Caki2 (cell line): ENCODE data around the gene RUFY2. TPM values are rescaled to one million over a fixed set of nuclear protein-coding genes. Genes with fewer than 3 reads are reported as not detected.
A peak's percentile ranks its signal among the peaks of the same experiment; 100 is the strongest.
"Not testable (repeated sequence)": the region's sequence is repeated elsewhere in the genome, so short reads cannot be mapped to it uniquely, and the experiment has no call there.

Source experiments
- DNase-seq: peaks from one replicate; pipeline ENCODE4 v3.0.0-alpha.2; 2015; ENCODE audit warnings: low read depth
- in situ Hi-C: cut with HindIII; loops from 2 replicates; pipeline ENCODE4 v1.10.0; 2016; ENCODE audit warnings: low sequenced_read_pairs, low pct_unique_long_range_greater_than_20kb, mixed read lengths
- total RNA-seq: library from RNA; depleted of rRNA; stranded (reverse); fragments of >200 nt; shearing (Covaris generic); gene quantifications from 2 replicates; pipeline ENCODE4 v1.2.3, GENCODE V29; 2014; ENCODE audit warnings: low replicate concordance; rRNA removed

Gene RUFY2, protein sequence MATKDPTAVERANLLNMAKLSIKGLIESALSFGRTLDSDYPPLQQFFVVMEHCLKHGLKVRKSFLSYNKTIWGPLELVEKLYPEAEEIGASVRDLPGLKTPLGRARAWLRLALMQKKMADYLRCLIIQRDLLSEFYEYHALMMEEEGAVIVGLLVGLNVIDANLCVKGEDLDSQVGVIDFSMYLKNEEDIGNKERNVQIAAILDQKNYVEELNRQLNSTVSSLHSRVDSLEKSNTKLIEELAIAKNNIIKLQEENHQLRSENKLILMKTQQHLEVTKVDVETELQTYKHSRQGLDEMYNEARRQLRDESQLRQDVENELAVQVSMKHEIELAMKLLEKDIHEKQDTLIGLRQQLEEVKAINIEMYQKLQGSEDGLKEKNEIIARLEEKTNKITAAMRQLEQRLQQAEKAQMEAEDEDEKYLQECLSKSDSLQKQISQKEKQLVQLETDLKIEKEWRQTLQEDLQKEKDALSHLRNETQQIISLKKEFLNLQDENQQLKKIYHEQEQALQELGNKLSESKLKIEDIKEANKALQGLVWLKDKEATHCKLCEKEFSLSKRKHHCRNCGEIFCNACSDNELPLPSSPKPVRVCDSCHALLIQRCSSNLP
- 8.7 and 9.5 TPM in 2 replicates for total RNA-seq

DNA sequence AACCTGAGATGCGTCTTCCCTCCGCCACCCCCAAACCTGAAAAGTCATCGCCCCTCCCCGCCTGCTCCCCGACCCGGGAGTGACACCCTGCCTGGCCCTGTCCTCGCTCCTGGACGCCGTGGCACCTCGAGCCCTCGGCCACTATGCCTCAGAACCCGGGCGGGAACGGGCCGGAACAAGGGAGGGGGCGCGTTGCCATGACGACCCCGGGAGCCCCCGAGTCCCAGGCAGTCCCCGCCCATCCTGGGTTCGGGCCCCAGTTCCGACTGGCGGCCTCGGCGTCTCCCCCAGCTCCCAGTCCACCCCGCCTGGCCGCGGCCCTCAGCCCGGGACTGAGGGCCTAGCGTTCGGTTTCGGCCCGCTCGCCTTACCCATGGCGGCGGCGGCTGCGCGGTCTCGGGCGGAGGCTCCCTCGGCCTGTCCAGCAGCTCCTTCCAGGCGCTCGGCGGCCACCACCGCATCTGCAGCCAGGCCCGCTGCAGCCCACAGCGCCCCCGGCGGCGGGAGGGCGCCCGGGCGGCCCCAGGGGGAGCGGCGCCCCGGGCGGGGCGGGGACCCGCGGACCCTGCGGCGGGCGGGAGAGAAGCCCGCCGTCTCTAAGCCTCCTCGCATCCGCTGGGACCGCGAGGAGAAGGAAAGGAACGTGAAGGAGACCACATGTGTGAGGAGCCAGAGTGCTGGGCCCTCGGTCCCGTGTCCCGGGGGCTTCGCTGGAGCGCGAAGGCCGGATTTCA lies at the start of gene RUFY2:
Gene RUFY2, minus strand, starts transcription at position 463 of the 734 bp plus-strand sequence. Its CDS starts 88 bp downstream, at position 375.
- peak; percentile 77 for DNase-seq
- in situ Hi-C loops, result no loop called here

DNA sequence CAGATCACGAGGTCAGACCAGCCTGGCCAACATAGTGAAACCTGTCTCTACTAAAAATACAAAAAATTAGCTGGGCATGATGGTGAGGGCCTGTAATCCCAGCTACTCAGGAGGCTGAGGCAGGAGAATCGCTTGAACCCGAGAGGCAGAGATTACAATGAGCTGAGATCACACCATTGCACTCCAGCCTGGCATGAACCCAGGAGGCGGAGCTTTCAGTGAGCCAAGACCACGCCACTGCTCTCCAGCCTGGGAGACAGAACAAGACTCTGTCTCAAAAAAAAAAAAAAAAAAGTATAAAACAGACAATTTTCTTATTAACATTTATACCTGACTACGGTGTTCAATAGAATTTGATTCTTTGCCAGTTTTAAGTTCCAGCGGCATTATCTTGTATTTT lies 42.6 kb upstream of the RUFY2 start:
- peak; percentile 18 for DNase-seq
- in situ Hi-C loops, result not testable (repeated sequence)

DNA sequence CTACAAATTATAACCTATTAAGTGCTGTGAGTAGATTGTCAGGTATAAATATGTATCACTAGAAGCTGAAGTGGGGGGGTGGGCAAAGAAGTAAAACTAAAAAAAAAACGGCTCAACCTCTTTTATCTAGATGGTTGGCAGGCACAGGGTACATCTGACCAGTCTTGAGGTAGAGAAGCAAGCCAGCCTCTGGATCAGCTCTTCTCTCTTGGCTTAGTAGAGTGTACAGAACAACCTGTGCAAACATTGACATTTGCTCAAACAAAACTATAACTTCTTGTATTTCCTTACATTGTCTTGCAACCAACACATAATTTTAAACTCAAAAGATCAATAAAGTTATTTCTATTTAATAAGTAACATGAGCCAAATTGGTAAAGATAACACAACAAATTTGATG lies 39.1 kb upstream of the RUFY2 start:
- no peak for DNase-seq
- in situ Hi-C loops, result no loop called here

DNA sequence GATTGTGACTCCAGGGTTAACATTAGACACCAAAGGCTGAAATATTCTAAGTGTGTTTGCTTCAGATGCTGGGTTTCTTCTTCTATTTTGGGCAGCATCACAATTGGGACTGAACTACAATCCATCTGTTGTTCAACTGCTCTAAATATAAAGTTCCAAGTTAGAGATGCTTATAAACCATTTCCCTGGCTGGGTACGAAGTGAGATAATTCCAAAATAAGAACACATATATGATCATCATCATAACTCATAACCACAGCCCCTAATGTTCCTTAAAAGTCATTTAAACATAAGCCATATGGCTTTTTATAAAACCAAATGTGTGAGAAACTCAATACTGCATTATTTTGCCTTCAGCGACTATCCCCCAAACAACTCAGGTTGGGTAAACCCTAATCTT lies 35.9 kb upstream of the RUFY2 start:
- DNase-seq, result no peak
- in situ Hi-C loops, result no loop called here

DNA sequence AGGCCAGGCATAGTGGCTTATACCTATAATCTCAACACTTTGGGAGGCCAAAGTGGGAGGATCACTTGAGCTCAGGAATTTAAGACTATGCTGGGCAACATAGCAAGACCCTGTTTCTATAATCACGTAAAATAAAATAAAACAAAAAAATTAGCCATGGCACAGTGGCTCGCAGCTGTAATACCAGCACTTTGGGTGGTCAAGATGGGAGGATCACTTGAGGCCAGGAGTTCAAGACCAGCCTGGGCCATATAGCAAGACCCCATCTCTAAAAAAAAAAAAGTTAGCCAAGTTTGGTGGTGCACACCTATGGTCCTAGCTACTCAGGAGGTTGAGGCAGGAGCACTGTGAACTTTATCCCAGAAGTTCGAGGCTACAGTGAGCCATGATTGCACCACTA lies 33.8 kb upstream of the RUFY2 start:
- in situ Hi-C loops, result no loop called here
- no peak for DNase-seq

DNA sequence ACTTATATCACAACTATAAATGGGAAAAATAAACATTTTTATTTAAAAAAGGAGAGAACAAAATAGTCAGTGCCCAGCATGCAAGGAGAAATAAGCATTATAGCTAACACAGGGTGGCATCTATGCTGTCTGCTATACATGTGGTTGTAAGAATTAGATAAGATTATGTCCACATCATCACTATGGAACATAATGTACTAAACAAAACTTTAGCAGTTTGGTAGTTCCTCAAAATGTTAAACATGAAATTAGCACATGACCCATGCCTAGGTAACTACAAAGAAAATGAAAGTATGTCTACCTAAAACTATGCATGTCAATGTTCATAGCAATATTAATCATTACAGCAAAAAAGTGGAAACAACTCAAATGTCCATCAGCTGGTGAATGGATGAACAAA lies 28.7 kb upstream of the RUFY2 start:
- no peak for DNase-seq
- in situ Hi-C loops, result no loop called here

DNA sequence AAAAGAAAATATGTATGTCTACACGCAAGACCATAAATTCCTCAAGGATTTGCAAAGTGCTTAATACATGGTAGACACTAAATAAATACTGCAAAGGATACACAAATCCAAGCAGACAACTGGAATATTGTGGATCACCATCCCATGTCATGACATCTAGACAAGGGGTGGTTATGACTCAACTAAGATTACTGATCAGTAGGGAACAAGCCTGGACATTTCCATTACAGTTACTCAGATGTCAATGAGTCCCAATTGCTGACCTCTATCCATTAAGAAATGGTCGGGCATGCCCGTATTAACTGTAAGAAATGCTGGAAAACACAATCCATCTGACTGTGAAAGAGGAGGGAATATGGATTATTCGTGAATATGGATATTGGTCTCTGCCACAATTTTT lies 27.6 kb upstream of the RUFY2 start:
- in situ Hi-C loops, result no loop called here
- DNase-seq, result no peak

DNA sequence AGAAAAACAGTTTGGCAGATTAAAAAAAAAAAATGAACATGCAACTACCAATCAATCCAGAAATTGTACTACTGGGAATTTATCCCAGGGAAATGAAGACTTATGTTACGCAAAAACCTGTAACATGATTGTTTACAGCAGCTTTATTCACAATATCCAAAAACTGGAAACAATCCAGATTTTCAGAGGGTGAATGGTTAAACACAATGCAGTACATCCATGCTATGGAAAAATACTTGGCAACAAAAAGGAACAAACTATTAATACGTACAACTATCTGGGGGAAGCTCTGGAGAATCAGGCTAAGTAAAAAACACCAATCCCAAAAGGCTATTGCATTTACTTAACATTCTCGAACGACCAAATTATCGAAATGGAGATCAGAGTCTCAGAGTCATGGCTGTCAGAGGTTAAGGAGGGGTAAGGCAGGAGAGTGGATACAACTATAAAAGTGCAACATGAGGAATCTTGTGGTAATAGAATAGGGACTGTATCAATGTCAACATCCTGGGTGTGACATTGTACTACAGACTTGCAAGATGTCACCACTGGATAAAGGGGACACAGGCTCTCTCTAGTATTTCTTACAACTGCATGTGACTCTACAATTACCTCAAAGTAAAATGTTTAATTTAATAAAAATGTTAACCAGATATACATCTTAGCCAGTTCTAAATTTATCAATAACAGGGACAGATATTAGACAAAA lies 21.5 kb upstream of the RUFY2 start:
- DNase-seq, result no peak
- in situ Hi-C loops, result no loop called here

DNA sequence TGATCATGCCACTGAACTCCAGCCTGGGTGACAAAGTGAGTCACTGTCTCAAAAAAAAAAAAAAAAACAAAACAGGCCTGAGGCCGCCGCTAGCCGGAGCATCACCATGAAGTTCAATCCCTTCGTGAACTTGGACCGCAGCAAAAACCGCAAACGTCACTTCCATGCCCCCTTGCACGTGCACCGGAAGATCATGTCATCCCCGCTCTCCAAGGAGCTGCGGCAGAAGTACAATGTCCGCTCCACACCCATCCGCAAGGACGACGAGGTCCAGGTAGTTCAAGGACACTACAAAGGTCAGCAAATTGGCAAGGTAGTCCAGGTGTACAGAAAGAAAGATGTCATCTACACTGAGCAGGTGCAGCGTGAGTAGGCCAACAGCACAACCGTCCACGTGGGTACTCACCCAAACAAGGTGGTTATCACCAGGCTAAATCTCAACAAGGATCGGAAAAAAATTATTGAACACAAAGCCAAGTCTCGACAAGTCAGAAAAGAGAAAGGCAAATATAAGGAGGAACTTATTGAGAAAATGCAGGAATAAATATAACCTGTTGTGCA lies 17.5 kb upstream of the RUFY2 start:
- DNase-seq, result no peak
- in situ Hi-C loops, result no loop called here

DNA sequence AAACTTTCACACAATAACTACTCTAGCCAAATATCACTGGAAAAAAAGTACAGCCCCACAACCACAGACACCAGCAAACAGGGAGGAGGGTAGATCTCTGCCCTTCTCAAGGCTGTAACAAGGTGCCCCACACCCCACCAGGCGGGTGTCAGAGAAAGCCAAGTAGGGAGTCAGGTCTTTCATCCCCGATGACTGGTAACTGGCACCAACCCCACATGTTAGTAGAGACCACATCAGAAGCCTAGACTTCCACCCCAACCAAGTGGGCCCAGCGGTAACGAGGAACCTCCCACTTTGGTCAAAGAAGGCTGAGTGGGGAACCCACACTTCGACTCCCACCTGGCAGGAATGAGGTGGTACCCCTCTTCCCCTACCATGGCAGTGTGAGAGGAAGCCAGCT lies 16.4 kb upstream of the RUFY2 start:
- in situ Hi-C loops, result no loop called here
- DNase-seq, result no peak

DNA sequence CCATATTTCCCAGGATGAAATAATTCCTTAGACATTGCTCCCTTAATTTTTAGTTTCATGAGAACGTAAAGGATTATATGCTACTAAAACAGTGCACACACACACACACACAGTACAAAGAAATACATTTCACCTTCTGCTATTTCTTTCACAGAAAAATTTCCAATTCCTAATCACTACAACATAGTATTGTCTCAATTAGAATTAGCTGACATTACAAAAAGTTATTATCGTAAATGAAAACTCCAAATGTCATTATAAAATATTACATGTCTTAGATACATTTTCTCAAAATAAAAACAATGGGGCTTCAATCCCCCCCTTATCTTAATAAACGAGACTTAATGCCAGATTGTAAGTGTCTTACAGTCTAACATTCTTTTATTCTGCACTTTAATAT lies 12.3 kb upstream of the RUFY2 start:
- in situ Hi-C loops, result no loop called here
- no peak for DNase-seq

DNA sequence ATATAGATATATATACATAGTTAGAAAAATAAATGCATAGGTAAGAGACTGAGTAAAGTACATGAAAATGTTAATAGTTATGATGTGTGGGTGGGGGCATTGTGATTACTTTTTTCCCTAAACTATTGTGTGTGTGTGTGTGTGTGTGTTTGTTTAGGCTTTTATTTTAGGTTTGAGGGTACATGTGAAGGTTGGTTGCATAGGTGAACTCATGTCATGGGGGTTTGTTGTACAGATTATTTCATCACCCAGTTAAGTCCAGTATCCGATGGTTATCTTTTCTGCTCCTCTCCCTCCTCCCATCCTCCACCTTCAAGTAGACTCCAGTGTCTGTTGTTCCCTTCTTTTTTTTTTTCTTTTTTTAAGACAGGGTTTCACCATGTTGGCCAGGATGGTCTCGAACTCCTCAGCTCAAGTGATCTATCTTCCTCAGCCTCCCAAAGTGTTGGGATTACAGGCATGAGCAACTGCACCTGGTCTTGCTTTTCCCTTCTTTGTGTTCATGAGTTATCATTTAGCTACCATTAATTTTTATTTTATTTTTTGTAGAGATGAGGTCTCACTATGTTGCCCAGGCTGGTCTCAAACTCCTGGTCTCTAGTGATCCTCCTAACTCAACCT lies 1.9 kb upstream of the RUFY2 start:
- in situ Hi-C loops, result no loop called here
- DNase-seq, result no peak

DNA sequence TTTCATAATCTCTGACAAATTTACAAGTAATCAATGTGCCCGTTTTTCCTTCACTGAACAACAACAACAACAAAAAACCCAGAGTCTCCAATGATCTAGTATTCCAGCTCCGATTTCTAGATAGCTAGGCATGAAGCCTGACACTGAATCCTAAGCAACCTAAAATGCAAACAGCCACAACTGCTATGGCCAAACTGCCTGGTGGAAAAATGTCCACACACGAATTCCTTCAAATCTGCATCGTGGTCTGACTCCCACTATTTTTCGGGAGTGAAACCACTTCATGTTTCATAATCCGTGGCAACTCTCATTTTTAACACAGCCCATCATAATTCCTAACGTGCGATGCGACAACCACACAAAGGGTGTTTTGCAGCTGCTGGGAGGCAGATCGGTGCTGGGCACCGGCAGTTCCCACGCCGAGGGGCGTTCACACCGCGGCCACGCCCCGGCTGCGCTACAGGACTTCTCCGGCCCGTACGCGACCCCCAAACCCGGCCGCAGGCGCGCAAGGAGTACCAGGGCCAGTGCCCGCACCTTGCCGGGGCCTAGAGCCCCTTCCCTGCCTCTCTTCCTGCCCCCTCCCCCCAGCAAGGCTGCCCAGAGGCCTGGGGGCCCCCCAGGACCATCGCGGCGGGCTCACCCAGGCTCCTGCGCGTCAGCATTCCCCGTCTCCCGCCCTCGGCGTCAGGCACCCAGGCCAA lies 814 bp downstream of the RUFY2 start:
- in situ Hi-C loops, result no loop called here
- peak; percentile 54 for DNase-seq

DNA sequence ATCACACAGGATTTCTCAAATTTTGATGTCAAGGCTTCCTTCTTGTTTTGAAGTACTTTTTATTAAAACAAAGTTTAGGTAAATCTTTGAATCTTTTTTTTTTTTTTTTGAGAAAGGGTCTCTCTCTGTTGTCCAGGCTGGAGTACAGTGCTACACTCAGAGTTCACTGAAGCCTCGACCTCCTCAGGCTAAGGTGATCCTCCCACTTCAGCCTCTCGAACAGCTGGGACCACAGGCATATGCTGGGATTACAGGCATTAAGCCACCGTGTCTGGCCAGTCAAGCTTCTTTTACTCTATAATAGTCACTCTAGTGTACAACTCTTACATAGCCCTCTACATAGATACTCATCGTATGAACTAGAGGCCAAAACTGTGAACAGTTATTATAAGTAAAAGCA lies 3.4 kb downstream of the RUFY2 start:
- no peak for DNase-seq
- in situ Hi-C loops, result no loop called here

DNA sequence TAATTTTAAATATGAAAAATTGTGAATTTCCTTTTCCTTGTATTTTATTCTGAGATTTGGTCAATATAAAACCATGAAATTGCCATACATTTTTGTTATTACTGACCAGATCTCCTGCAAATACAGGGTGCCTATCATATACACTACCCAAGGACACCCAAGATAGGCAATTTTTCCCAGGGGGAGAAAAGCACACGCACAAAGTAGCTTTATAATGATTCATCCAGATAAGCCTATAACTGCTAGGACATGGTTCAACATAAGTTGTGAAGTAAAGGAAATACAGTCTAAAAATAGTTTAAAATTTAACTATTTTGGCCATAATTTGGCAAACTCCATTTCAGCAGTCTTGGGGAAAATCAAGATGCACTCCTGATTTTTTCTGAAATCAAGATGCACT lies 4.8 kb downstream of the RUFY2 start:
- no peak for DNase-seq
- in situ Hi-C loops, result no loop called here

DNA sequence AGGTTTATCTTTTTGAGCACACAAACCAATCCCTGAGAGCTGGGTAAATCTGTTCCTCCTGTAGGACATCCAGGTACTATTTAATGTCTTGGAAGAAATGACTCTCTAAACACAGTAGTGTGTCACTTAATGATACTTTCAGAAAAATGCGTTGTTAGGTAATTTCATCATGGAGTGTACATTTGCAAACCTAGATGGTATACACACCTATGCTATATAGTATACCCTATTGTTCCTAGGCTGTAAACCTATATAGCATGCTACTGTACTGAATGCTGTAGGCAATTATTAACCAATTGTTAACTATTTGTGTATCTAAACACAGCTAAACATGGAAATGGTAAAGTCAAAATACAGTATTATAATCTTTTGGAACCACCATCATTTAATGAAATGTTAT lies 10.1 kb downstream of the RUFY2 start:
- DNase-seq, result no peak
- in situ Hi-C loops, result no loop called here

DNA sequence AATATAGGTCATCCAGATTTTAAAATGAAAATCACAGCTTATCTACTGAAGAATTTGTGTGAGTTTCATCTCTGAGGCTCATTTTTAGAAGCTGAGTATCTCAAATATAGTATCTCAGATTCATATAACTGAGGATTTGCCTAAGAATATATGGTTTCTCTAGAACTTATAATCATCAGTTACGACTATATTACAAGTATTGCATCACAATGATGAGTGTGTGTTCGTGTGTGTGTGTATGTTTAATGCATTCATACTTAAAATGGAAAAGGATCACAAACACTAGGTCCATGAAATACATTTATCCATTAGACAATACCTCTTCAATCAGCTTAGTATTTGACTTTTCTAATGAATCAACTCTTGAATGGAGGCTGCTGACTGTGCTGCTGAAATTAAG lies 21.3 kb downstream of the RUFY2 start:
- in situ Hi-C loops, result no loop called here
- no peak for DNase-seq
